Stimulated activated CD4-positive, alpha-beta T cell treated with anti-CD3 and anti-CD28 coated beads, Interleukin-1b, Interleukin-23, amount 100 ng/mL, for 1 hour (primary cell): ENCODE measurements around the gene KCNQ1.

Source experiments
- DNase-seq, 2 donors: peaks; one replicate each; pipeline ENCODE4 v3.0.0-alpha.2; 2020; ENCODE audit warnings: low read depth in 2 of 2

The KCNQ1 gene

DNA sequence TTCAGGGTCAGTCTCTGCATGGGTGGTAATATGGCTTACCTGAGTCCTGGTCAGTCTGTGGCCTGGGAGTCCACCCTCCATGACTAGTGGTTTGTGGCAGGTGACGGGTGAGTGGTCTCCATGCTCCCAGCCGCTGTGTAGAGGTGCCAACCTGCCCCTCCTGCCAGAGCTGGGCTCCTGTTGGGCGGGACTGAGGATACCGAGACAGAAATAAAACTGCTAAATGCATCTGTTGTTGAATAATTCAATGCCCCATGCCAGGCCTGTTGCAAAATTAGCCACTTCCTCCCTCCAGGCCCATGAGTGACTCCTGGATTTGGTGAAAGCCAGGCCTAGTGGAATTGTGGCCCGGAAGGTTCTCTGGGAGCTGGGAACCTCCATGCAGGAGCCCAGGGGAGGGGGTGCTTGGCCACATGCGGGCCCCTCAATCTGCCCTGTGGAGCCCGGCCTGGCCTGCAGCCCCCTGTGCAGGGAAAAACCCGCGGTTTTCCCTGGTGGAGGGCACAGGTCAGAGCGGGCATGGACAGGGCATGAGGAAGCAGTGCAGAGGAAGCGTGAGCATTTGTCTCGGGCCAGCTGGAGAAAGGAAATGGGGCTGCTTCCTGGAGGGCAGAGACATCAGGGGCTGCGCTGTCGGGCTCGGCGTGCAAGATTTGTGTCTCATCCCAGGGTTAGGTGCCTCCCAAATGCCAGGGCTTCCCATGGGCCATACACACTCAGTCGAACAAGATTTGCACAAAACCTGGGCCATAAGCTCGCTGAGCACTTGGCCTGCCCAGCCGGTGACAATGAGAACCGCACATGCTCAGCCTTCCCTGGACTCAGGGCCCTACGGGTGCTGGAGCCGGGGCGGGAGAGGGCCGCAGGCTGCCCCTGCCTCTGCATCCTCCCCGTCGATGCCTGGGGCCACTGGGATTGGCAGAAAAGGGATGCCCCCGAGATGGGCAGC is 66.9 kb downstream of the KCNQ1 start:
- DNase-seq = no peak

DNA sequence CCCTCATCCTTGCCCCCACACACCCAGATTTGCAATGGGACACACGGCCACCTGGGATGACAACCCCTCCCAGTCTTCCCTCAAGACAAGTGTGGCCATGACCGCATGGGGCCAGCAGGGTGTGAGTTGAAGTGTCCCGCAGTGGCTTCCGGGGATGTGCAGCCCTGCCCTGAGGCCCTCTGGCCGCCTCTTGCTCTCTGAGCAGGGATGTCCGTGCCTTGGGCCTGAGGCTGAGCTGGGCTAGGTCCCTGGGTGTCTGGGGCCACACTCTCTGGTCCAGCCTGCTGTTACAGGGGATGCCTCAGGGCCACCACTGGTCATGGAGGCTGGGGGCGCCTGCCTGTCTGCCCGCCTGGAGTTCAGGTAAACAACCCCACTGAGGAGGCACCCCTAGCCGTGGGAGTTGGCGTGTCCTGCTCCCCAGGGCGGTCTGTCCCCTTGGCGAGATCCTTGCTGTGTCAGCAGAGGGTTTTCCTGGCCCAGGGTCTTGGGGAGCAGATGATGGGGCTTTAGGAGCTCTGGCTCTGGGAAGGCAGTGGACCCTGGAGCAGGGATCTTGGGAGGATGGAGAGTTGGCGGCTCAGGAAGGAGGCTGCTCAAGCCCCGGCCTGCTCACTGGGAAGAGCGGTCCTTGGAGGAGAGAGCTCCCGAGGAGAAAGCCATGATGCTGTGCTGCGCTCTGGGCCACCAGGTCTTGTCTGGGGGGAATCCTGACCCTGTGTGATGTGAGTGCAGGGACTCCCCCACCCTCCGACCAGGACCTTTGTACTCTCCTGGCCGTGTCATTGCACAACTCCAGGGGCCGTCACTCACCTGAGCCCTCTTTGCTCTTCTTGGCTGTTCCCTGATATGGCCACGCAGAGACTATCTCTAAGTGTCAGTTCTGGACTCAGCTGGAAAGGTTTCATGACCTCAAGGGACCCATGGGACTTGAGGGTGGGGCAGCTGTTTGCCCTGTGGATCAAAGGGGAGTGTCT is 67.9 kb downstream of the KCNQ1 start:
- DNase-seq = no peak

DNA sequence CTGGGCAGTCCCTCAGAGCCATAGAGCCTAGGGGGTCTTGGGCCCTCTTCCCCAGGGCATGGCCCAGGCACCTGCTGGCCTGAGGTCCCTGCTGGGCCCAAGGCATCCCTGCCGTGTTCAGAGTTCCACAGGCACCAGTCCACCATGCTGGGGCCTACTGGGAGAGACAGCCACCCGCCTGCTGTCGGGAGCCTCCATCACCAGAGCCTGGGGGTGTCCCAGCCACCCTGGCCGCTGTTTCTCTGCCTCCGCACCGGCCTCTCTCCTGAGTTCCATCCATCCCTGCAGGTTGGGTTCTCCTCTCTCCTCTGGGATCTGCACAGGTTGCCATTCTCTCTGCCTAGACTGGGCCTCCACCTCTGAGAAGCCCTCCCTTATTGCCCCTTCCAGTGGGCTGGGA is 68.6 kb downstream of the KCNQ1 start:
- DNase-seq = no peak

DNA sequence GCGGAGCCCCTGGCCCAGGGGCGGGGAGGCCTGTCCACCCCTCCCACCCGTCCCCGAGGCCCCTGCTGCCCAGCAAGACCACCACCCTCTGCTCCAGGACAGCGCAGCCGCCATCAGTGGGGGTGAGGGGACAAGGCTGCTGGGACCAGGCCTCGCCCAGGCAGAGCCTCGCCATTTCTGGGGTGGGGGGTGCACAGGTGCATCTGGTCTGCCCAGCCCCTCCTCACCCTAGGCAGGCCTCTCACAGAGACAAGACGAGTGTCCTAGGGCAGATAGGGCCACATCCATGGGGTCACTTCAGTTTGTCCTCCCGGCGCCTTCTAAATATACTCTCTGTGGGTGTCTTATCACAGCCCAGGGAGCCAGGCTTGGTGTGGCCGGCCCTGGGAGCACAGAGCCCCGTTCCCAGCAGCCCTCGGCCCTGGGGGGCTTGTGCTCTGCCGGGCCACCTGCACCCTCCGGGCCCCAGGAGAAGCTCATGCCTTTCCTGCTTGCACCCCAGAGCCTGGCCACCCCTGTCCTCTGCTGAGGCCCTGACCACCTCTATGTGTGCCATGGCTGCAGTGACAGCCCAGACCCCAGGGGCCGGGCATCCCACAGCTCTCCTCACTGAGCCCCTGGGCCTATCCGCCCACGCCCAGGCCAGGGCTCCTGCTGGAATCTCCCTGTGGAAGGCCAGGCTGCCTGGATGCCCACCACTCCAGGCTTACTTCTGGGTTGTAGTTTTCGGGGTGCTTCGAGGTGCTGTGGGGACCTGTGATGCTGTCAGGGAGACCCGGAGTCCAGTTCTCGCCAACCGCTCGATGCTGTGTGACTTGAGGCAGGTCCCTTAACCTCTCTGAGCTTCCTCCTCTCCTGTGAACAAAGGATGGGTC is 70.8 kb downstream of the KCNQ1 start:
- DNase-seq = no peak

DNA sequence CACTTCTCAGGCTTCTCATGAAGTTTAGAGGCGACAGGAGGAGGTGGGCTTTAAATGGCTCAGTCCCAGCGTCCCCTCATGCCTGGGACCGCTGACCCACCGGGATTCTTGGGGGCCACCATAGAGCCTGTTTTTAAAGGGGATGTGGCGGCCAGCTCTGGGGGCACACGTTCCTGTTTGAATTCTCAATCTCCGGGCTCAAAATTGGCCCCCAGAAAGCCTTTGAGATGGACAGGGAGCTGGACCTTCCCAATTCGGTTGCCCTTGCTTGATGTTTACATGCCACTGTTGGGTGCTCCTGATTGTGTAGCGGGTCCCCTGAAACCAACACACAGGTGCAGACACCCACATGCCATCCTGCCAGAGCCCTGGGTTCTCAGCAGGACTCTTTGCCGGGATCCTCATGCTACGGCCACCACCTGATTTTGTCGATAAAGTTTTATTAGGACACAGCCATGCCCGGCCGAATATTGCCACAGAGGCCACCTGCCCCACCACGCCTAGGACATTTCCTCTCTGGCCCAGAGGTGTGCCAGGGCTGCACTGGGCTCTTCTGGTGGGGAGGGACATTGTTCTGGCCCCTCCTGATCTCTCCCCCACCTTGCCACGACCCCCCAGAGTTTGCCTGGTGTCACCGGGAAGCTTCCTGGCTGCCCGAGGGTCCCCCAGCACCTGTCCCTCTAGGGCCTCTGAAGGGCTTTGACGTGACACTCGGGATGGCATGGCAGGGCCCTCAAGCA is 71.6 kb downstream of the KCNQ1 start:
- no peak for DNase-seq

DNA sequence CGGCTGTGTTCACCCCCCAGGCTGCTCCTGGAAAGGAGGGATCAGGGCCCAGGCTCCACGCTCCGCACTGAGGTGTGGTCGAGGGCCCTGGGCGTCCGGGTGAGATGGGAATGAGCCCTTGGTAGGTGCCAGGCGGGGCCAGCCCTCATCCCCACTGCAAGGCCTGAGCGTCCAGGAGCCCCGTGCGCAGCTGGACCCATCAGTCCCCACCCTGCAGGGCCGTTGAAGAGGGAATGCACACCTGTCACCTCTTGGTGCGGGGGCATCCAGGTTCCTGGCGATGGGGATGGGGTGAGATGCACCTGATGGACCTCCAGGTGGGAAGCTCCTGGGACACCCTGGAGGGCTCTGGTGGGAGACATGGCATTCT is 72.2 kb downstream of the KCNQ1 start:
- DNase-seq = no peak

DNA sequence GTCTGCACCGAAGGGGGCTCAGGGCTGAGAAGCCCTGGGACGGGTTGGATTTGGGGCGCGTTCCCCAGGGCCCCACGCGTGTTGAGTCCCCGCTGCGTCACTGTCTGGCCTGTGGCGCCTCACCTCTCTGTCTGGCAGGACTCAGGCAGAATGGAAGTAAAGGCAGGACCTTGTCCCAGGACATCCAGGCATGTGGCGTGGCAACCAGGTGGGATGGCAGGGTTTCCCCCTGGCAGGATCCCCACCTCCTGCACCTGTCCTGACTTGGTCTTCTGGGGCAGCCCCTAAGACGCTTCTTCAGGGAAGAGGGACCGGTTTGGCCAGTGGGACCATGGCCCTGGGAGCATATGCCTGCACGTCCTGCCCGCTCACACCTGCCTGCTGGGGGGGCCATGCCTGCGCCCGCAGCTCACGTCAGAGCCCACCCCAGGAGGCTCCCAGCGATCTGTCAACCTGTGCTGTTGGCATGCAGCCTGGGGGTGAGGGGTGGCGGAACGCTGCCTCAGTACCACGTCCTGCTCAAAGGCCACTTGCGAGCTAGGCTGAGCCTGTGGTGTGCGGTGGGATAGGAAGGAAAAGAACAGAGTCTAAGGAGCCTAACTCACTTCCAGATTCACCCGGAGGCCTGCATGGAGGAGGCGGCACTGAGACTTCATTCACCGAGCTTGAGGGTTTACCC is 72.7 kb downstream of the KCNQ1 start:
- no peak for DNase-seq

DNA sequence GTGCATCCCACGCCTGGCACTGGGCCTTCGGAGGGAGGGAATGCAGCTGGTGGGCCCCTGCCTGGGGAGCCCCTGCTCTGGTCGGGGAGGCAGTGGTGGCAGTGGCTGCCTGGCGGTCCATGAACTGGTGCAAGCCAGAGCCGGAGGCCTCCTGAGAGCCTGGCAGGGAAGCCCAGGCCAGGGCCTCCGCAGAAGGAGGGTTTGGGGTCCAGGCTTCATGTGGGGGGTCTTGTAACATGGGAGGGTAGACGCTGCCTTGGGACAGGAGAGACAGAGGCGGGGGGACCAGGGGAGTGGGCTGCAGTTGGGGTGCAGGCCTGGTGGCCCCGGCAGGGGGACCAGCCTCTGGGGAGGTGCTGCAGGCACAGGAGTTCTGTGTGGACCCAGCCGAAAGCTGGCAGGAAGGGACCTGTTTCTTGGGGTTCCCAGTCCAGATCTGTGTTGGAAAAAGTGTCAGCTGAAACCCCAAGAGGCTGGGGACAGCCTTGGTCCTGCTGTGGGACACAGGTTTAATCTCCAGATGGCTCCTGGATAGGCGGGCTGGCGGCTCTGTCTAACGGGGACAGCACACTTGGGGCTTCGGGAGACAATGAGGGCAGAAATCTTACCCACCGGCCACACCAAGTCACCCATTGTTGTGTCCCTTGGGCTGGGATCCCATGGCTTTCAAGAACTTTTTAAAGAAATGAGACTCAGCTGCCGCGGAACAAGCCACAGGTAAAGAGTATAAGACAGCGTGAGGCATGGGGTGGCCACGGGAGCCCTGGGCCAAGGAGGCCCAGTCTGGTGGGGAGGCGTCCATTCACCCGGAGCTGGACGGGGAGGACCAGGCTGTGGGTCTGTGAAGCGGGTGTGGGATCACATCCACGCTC is 73.5 kb downstream of the KCNQ1 start:
- no peak for DNase-seq

DNA sequence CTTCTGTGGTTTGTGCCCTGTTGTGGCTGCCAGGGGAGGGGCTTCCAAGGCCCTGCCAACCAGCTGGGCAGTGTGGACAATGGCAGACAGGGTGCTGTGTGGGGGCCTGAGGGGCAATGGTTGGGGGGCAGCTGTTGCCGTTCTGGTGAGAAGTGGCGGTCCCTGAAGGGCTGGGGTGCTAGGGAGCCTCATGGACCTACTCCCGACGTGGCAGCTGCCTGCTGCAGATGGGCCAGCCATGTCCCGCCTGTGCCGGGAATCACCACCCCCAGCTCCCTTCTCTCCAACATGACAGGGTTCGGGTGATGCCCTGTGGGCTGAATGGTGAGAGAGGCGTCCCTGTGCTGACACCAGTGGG is 74.2 kb downstream of the KCNQ1 start:
- no peak for DNase-seq

DNA sequence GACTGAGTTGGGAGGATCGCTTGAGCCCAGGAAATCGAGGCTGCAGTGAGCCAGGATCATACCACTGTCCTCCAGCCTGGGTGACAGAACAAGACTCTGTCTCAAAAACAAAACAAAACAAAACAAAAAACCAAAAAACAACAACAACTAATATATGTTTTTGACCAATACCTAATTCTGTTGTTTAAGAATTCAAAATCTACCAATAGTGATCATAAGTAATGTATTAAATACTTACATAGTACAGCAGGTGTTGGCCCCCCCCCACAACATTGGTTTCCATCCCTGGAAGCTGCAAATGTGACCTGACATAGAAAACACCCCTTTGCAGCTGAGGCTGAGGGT is 74.7 kb downstream of the KCNQ1 start:
- DNase-seq = no peak

DNA sequence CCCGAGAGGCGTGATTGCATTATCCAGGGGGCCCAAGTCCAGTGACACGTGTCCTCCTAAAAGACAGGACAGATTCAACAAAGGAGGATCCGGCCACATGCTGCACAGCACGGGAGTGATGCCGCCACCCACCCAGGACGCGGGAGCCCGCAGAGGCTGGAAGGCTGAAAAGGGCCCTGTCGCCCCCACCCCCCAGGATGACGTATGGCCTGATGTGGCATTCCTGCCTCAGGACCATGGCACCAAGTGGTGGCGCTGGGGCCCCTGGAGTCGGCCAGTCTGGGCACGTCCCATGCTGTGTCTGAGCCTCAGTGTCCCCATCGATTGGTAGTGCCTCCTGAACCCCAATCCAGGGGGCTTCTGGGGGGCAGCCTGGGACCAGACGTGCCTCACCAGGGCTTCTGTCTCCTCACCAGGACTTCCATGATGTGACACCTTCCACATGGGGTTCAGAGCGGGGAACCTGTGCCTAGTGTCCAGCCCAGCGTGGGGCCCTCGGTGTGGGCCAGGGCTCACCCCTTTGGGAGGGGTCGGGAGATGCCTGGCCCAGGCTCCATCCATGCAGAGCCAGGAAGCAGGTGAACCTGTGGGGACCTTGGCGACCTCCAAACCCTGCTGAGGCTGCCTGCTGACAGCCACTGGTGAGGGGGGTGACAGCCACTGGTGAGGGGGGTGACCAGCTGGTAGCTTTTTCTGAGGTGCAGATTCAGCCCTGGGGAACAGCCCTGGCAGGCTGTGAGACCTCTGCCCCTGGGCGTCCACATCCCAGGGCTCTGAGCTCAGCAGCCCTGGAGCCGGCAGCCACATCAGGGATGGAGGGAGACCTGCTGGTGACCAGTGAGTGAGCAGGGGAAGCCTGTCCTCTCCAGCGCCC is 75.3 kb downstream of the KCNQ1 start:
- no peak for DNase-seq

DNA sequence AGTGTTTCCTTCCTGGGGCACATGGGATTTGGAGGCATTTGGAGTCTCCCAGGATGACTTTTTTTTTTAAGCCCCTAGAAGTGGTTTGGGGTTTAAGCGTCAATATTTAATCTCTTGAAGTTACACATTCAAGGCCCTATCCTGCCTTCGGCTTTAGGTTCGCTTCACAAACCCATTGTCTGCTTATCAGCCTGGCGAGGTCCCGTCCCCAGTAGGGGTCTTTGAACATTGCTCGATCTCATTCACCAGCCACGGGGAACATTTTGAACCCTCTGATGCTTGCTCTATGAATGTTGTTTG is 75.9 kb downstream of the KCNQ1 start:
- DNase-seq = no peak

DNA sequence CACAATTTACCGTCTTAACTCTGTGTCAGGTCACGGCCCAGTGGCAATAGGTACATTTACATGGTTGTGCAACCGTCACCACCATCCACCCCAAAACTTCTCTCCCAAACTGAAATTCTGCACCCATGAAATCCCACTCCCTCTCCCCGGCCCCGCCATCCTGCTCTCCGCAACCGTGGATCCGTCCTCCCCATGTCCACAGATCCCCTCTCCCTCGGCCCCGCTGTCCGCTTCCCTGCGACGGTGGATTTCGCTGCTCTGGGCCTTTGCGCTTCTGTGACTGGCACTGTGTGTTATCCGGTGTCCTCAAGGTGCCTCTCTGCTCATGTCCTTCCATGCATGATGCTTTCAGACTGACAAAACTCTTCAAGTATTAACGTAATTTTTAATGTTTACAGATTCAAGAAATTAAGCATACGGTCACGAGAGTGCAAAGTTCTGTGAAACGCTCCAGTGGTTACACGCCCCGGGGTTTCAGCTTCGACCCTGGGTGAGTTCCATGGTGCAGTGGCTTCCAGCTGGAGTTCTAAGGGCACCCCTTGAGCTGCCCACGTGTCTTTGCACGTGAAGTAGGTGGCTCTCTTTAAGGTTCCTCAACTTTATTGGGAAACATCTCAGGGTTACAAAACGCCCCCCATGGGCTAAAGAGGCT is 76.4 kb downstream of the KCNQ1 start:
- DNase-seq = no peak

DNA sequence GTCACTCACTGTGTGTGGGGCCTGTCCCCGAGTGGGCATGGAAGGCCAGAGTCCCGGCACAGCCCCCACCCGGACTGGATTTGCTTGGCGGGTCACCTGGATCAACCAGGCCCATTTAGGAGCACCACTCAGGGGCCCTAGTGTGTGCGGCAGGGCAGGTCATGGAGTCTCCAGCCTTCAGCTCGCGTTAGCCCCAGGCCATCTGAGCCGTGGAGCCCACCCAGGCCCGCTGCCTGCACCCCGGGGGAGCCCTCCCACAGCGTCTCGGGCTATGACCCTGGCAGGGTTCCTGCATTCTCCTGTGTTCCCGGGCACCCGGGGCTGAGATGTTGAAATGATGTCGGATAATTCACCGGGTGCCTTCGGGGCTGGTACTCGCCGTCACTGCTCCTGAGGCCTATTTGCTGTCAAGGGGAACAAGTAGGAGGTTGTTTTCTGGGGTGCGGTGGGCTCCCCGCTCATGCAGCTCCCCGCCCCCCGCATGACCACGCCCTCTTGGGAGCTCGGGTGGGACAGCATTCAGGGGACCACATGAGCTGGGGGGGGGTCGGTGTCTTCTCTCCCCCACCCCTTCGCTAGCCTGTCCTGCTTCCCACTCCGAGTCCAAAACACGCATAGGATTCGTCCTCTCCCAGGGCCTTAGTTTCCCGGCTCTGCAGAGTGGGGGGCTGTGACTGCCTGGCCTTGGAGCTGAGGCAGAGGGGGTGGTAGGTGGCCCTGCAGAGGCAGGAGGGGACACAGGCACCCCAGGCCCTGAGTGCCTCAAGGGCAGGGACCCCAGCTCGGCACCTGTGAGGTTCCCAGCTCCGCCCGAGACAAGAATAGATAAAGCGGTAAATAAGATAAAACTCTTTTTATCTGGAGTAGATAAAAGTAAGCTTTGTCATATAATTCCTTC is 77.2 kb downstream of the KCNQ1 start:
- no peak for DNase-seq

DNA sequence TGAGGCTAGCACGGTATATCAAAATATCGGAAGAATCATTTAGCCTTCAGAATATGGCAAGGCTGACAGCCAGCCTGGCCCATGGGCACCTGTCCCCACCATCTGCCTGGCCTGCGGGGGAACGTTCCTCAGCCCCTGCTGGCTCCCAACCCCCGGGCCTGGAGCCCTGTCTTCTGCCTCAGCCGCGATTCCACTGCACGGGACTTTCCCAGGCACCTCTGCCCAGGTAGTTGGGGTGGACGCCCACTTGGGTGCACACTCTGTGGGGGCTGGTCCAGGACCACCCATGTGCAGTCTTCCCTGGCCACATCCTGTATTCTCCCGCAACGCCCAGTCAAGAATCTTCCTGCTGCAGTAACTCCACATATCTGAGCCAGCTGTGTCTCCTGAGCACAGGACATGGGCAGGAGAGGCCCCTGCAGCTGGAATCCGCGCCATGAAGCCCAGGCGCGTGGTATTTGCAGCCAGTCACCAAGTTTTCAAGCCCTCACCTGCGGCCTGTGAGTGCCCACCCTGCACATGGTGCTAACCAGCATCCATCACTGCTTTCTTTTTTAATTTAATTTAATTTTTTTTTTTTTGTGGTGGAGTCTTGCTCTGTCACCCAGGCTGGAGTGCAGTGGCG is 77.9 kb downstream of the KCNQ1 start:
- DNase-seq = no peak

DNA sequence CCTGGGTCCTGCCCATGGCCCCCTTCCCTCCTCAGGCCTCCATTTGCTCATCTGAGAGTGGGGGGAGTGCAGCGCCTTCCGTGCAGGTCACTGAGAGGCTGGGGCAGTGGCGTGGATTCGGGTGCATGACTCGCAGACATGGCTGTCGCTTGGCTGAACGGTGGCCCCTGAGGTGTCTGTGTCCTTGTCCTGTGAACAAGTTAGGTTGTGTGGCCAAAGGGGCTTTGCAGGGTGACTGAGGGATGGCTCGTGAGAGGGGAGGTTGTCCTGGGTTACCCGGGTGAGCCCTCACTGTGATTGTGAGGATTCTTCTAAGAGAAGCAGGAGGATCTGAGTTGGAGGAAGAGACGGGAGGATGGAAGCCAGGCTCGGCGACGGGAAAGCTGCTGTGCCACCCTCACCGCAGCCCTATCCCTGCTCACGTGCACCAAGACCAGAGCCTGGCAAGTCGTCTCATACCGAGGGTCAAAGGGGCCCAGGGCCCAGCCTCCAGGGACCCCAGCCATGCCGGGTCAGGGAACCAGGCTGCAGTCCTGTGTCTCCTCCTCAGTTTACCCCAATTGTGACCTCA is 79.1 kb downstream of the KCNQ1 start:
- DNase-seq = no peak
